GM19452 (cell line): ENCODE results near the gene SEMA7A.

Source experiments
- ATAC-seq: cut with Tn5 transposase; IDR thresholded peaks from one replicate; pipeline ENCODE4 v1.9.1; 2021; ENCODE audit not compliant: unreplicated experiment

SEMA7A gene

GRCh38 chr15:74432271-74432967 lies 1.3 kb downstream of the SEMA7A start:
- no peak for ATAC-seq

DNA sequence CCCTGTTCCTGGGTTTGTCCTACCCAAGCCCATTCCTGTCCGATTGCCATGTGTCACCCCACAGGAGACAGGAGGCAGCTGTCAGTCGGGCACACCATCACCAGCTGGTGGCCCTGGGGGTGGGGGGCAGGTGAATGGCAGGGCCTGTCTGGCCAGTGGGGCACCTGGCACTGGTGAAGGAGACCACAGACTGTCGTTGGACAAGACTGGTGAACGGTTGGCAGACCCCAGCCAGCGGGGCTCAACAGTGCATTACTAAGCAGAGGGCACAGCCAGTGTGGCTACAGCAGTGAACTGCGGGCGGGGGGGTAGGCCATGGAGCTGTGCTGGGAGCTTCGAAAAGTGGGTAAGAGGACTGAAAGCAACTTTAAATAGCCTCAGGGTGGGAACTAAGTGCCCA lies 2.1 kb downstream of the SEMA7A start:
- ATAC-seq, result no peak

DNA sequence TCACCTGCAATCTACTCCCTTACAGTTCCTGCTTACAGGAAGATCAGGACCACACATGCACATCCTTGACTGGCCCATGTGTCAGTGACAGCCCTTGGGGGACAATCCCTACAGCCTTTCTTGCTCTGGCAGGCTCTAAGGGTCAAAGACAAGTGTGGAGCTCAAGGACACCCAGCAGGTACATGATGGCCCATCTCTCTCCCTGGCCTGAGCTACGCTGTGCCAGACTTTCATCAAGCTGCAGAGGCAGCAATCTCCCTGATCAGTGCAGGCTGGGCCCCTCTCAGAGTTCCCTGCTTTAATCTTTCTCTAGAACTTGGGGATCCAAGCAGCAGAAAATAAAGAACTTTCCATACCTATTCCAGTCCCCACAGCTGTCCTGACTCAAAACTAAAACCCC lies 2.6 kb downstream of the SEMA7A start:
- ATAC-seq, result no peak

DNA sequence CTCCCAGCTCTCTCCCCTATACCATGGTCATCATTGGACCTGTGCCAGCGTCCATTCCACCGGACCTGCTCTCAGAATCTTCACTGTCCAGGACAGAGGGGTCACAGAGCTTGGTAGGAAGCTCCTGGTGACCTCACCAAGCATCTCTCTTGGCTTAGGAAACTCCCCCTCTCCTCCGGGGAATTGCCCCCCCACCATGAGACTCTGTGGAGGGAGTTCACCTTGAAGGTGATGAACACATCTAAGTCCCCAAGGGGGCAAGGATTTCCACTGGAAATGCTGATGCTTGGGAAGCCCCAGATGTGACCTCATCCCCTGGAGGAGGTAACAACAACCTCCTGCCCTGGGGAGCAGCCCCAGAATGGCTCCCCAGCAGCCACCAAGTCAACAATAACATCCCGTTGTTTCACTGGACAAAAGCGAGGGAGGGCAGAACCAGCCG lies 3.2 kb downstream of the SEMA7A start:
- no peak for ATAC-seq

DNA sequence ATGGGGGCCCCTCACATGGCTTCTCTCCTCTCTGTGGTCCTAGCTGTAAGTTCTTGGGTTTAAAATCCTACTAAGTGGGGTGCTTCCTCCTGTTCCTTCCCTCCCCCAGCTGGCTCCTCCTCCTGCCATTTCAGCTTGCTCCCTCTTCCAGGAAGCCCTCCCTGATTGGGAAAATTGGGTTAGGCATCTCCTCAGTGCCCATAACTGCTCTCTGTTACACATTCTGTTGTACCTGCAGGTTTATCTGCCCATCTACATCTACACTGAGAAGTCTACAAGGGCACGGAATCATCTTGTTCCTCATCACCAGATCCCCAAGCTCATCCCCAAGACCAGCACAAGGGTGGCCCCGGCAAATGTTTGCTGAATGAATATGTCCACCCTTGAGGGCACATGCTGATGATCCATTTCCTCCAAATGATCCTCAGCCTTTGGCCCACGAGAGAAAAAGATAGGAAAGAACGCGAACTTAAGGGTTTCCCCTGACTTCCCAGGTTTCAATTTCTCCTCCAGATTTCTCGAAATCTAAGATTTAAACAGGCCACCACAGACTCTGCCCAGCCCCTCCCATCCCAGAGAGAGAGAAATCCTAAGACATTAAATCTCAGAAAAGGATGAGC lies 3.9 kb downstream of the SEMA7A start:
- ATAC-seq, result no peak

GRCh38 chr15:74428970-74429780 lies 4.6 kb downstream of the SEMA7A start:
- ATAC-seq, result no peak

GRCh38 chr15:74428442-74428787 lies 5.3 kb downstream of the SEMA7A start:
- ATAC-seq, result no peak

DNA sequence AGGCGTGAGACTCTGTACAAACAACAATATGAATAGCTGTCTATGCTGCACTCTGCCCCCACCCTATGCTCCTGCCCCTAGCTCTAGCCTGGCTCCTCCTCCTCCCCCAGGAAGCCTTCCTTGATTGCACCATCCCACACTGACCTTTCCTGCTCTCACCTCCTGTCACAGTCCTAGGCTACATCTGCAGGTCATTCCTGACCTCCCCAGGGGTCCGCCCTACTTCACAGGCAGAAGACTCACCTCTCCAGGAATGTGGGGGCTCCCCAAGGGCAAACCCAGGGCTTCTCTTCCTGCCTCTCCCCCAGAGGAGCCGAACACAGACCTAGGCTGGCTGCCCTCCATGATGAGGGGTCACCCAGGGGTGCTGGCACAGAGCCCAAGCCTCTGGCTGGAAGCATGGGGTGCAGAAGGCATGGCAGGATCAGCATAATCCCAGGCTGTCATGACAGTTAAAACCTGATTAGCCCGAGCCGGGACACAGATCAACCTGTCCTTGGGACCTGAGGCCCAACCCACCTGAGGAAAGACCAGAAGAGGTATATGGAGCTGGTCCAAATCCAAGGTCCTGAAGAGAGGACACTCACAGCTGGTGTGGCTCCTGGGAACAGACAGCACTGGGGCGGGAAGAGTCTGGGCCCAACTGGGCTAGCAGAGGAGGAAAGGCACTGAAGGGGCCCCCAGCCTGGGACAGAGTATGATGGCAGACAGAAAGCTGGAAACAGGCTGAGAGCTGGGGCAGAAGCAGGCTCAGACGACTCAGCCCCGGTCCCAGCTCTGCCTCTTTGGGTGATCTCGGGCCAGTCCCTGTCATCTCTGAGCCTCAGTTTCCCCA lies 5.9 kb downstream of the SEMA7A start:
- no peak for ATAC-seq

DNA sequence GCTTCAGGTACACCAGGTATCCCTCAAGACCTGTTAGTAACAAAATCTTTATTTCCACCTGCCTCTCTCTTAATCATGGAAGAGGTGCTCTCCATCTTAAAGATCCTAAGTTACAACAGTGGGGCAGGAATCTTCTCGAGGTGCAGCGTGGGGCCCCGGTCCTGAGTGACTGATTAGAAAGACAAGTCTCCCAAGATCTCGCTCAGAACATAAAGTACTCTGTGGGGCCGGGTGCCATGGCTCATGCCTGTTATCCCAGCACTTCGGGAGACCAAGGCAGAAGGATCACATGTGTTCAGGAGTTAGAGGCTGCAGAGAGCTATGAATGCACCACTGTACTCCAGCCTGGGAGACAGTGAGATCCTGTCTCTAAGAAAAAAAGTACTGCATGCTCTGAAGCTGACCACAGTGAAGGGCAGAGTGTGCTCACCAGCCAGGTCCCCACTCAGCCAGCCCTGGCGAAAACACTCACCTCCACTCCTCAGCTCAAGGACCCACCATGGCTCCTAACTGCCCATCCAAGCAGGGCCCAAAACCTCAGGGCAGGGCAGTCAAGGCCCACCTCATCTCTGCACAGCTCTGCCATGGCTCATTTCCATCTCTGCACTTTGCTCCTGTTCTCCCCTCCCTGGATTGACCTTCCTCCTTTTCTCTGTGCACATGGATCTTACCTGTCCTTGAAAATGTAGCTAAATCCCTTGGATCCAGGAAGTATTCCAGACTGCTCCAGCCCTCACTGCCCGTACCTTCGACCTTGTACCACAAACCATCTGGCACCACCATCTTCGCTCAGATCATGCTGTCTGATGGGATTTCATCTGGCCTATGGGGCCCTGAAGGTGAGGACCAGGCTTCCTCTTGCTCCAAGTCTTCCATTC lies 7.1 kb downstream of the SEMA7A start:
- ATAC-seq, result no peak

DNA sequence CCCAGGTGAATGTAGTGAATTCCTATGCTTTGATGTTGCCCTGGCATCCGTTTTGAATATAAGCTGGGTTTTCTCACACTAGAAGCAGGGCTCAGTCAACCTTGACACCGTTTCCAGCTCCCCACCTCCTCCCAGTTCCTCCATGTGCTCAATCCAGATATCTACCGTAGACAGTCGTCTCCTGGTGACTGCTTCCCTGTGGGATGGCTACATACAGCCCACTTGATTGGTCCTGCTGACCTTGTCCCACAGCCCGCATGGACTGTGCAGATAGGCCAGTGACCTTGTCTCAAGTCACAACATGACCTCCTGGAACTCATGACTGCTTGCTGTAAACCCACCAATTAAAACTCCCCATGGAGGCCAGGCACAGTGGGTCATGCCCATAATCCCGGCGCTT lies 8.1 kb downstream of the SEMA7A start:
- ATAC-seq, result no peak

DNA sequence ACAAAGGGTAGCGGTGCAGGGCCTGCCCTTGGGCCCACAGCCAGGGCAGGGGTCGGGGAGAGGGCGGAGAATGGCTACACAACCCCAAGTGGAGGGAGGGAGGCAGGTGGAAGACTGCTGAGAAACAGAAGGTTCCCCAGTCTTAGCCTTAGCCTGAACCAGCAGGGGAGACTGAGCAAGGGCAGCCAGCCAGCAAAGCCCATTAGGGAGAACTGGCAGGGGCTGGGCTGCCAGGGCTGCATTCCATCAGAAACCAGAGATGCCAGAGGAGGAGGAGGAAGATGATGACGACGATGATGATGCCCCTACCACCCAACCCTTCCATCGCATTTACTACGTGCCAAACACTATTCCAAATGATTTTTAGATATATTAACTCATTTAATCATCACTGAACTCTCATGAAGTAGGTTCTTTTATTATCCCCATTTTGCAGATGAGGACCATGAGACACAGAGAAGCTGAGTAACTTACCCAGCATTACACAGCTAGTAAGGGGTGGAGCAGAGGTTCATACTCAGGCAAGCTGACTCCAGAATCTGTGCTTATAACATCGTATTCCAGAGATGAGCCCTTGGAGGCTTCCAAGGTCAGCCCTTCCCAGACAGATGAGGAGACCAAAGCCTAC lies 8.7 kb downstream of the SEMA7A start:
- no peak for ATAC-seq

- no peak for ATAC-seq
These were observed 10.1 kb downstream of the SEMA7A start for GRCh38 chr15:74423431-74424257.

DNA sequence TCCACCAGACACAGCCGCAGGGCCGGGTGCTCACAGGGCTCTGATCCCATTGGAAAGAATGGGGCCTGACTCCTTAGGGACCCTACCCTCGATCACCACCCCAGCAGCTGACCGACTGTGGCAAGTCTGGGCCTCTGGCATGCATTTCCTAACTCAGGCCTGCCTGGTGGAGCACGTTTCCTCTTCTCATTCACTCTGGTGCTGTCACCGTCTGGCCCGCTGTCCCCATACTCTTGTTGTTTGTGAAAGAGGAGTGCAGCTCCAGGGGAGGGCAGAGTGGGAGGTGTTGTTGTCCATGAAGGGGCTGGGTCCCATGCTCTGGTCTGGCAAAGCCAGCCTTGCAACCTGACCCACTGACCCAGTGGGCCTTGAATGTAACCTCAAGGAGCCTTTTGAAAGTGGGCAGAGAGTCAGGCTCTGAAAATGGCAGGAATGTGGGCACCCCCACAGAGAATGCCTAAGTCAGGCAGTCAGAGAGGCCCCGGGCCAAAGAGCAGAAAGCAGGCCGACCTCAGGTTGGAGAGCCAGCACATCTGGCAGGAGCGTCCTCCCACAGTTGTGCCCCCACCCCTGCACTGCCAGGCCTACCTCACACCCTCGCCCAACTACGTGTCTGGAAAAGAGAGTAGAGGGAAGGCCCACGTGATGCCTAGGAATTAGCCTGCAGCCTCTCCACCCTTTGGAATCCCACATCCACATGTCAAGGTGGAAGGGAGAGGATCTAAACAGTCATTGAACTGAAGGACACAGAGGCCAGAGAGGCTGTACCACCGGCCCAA lies 10.9 kb downstream of the SEMA7A start:
- no peak for ATAC-seq

GRCh38 chr15:74422265-74422651 lies 11.5 kb downstream of the SEMA7A start:
- ATAC-seq, result no peak

DNA sequence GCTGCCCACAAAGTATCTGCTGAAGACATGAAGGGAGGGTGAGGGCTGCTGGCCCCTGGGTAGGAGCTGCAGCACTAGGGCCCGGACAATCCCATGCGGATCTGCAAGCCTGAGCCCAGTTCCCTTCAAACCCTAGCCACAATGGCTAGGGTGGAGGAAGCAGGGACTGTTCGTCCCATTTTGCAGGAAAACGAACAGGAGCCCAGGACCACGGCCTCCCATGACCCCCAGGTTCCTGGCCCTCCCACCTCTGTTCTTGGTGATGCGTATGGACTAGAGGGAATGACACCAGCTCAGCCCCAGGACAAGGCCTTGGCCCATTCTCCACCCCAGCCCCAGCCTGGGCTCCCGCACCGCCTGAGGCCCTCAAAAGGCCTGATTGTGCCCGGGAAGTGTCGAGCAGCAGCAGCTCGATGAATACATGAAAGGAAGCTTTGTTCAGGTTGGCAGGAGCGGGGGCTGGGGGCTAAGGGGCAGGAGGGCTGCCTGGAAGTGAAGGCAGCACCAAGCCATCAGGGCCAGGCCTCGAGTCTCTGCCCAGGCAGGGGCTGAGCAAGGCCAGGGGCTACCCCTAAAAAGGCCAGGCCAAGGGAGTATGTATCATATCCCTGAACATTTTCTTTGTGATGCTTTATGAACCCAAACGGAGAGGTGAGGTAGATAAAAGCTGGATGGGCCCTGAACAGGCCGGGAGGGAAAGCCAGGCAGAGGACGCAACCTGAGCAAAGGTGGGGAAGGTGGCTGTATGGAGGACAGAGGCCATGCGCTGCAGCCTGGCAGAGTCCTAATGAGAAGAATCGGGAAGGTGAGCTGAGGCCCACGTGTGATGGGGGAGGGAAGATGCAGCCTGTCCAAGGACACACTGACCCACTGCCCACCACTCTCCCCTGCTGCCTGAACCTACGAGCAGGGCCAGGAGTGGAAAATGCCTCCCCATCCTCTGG lies 12.2 kb downstream of the SEMA7A start:
- no peak for ATAC-seq

- ATAC-seq, result no peak
These were observed 13.4 kb downstream of the SEMA7A start for GRCh38 chr15:74420193-74420905.
